WTC11 (cell line): ENCODE results near the gene KAT6B.

ENCODE experiments used
- ATF3 ChIP-seq: sonication (generic); formaldehyde crosslinking; conservative IDR thresholded peaks from 2 replicates; pipeline ENCODE4 v1.8.1; 2022; ENCODE audit warnings: mild to moderate bottlenecking, missing genetic modification reagents
- CBFB ChIP-seq: sonication (generic); formaldehyde crosslinking; IDR thresholded peaks from 2 replicates; pipeline ENCODE4 v1.8.1; 2022; ENCODE audit warnings: mild to moderate bottlenecking, low read depth, missing genetic modification reagents
- CTCF ChIP-seq: fragments of 200-600 bp; IDR thresholded peaks from 2 replicates; pipeline ENCODE4 v1.8.0; 2022; ENCODE audit warnings: antibody characterized with exemption
- FOXJ3 ChIP-seq: sonication (generic); formaldehyde crosslinking; IDR thresholded peaks from 2 replicates; pipeline ENCODE4 v1.9.0; 2021; ENCODE audit warnings: missing genetic modification reagents, mild to moderate bottlenecking, borderline replicate concordance
- GABPB1 ChIP-seq: sonication (generic); formaldehyde crosslinking; IDR thresholded peaks from 2 replicates; pipeline ENCODE4 v1.8.1; 2023; ENCODE audit warnings: mild to moderate bottlenecking, missing genetic modification reagents
- TP53 ChIP-seq: sonication (generic); formaldehyde crosslinking; IDR thresholded peaks from 2 replicates; pipeline ENCODE4 v1.8.1; 2023; ENCODE audit warnings: mild to moderate bottlenecking, missing genetic modification reagents
- ZNF416 ChIP-seq: fragments of 250-450 bp; sonication (Bioruptor Pico); IDR thresholded peaks from 2 replicates; pipeline ENCODE4 v1.9.0; 2021; ENCODE audit warnings: mild to moderate bottlenecking, inconsistent platforms
- ZSCAN18 ChIP-seq: fragments of 250-450 bp; sonication (Bioruptor Pico); IDR thresholded peaks from 2 replicates; pipeline ENCODE4 v2.1.2; 2022; ENCODE audit warnings: mild to moderate bottlenecking, moderate library complexity
- TF ChIP-seq, protein P1 (sequence below): sonication (generic); formaldehyde crosslinking; IDR thresholded peaks from 2 replicates; pipeline ENCODE4 v1.8.0; 2022; ENCODE audit warnings: mild to moderate bottlenecking, missing genetic modification reagents

GRCh38 chr10:74930965-74931364 lies 104.6 kb downstream of the KAT6B start:
- TF ChIP-seq, protein P1, sequence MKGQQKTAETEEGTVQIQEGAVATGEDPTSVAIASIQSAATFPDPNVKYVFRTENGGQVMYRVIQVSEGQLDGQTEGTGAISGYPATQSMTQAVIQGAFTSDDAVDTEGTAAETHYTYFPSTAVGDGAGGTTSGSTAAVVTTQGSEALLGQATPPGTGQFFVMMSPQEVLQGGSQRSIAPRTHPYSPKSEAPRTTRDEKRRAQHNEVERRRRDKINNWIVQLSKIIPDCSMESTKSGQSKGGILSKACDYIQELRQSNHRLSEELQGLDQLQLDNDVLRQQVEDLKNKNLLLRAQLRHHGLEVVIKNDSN, result no peak
- TF ChIP-seq CBFB (CRISPR knock-in tag) (no peak), CTCF (no peak), ZNF416 (no peak), TP53 (no peak), FOXJ3 (no peak), GABPB1 (CRISPR knock-in tag) (no peak), ATF3 (no peak), ZSCAN18 (CRISPR knock-in tag) (no peak)
